ENCODE data around the gene SIRPB2.

Gene SIRPB2

GRCh38 chr20:1469925-1470571 is 21.2 kb downstream of the SIRPB2 start:
- peak; percentile 39 for DNase-seq

DNA sequence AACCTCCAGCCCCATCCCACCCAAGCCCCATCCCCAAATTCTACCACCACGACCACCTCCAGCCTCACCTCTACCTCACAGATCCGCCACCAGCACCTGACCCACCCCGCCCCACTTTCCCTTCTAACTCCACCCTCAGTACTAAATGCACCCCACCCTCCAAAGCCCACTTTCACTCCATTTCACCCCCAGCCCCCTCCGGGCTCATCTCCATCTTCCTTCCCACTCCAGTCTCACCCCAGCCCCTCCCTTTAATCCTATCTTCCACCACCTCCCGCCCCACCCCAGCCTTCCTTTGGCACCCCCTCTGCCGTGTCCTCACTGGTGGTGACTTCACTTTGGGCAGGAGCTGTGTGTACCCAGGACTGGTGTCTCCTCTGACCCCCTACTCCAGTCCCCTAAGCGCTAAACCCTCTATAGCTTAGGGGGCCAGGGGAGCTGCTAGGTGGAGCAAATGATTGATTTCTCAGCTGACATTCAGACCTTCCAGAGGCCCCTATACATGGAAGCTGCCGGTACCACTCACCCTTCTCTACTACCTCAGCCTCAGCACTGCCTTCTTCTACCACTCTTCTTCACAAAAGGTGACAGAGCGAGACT is 21.8 kb downstream of the SIRPB2 start:
- no peak for DNase-seq

DNA sequence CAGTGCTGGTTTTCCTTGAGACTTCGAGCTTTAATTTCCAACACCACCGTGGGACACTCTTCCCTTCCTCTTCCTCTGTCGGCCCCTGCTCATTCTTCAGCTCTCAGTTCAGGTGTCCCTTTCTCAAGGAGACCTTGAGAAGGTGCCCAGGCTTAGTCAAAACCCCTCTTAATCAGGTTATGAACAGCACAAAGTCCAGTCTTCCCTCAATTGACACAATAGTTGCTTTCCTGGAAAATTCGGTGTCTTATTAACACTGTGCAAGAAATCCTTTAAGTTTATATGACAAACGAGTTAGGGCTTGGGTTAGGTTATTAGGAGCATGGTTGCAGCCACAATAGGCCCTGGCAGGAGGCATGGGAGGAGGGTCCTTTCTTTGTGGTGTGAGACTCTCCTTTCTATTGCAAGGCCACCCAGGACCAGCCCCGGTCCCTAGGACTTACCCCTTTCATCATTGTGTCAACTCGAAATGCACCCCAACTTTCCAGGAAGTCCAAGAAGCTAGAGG is 23.0 kb downstream of the SIRPB2 start:
- DNase-seq: no peak

DNA sequence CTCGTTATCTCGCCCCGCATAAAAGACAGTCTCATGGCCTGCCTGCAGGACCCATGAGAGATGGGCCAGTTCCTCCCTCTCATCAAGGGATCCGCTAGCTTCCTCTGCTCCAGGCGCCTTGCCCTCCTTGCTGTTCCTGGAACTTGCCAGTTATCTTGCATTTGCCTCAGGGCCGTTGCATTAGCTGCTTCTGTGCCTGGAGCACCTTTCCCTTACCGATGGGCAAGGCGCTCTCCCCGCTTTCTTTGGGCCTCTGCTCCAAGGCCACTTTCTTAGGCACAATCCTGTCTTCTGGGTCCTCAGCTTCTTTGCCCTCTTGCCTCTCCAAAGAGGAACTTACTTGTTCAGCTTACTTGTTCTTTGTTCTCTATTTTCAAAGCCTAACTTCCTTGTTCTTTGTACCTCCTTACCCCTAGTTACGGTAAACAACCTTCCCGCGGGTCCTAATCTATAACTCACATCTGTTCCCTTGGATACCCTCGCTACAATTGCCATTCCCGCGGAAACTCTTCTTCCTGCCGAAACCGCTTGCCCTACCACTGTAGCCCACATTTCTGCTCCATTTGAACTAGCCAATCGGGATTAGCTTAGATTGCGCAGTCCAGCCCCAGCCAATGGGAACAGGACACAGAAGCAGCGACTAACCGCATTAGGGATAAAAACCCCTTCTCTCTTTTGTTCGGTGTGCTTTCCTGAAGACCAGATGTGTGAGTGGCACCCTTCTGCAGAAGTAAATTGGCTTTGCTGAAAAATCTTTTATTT is 23.7 kb downstream of the SIRPB2 start:
- DNase-seq: peak; percentile 38

- no peak for DNase-seq
These were observed 24.2 kb downstream of the SIRPB2 start for GRCh38 chr20:1467082-1467354.

DNA sequence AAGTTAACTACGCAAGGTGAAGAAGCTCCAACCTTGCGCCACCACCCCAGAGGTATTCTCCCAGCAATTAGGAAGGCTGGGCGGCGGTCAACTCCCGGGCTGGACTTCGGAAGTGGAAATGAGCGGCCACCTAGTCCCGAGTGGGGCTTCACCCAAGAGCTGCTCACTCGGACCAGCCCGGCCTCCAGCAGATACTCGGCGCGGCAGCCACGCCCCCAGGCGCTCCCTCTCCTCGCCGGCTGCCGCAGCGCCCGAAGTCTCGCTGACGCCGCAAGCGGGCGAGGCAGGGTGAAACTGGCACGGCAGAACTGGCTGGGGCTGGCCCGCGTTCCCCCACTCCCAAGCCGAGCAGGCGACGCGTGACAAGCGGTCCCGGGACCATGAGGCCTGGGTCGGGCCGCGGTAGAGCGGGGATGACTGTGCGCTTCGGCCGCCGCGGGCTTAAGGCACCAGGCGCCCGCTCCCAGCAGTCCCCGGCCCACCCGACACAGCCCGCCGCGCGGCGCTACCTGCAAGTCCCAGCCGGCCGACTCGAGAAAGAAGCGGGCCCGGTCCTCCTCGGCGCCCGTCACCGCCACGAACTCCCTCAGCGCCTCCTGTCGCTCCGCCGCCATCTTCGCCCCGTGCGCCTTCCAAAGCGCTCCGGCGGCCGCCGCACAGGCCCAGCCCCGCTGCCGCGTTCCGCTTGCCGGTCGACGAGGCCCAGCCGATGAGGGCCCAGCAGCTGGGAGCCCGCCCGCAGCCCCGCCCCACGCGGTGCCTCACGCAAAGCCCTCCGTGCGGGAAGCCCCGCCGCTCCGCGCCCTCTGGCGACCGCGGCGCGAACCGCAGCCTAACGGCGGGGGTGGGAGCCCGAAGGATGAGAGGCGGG is 24.8 kb downstream of the SIRPB2 start, which contains the start of gene NSFL1C:
Gene NSFL1C (minus strand): TSS at position 639 of the 871 bp plus-strand sequence. CDS start 25 bp downstream, at position 614.
- peak; percentile 93 for DNase-seq

- DNase-seq: no peak
These were observed 25.6 kb downstream of the SIRPB2 start for GRCh38 chr20:1465470-1466210.

DNA sequence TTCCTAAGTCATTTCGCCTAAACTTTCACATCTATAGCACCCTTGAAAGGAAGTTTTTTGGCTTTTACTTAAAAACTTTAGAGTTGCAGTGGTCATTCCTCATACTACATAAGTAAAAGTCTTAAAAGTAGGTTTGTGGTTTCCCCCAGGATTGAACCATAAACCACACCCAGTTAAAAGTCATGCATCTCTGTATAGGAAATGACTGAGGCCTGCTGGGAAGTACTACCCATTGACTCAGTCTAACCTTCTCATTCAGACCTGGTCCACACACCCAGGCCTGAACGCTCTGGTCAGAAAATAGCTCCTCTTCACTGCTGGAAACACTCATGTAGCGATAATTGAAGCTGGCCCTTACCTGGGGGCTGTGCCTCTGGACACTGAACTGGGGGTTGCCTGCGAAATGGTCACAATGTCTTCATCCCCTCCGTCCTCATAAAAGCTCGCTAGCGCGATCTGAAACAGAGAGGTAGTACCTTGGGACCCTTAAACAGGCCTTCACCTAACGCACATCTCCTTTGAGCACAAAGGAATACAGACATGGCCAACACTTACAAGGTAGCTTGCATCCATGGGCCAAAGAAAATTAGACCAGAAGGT is 27.1 kb downstream of the SIRPB2 start:
- DNase-seq: no peak

DNA sequence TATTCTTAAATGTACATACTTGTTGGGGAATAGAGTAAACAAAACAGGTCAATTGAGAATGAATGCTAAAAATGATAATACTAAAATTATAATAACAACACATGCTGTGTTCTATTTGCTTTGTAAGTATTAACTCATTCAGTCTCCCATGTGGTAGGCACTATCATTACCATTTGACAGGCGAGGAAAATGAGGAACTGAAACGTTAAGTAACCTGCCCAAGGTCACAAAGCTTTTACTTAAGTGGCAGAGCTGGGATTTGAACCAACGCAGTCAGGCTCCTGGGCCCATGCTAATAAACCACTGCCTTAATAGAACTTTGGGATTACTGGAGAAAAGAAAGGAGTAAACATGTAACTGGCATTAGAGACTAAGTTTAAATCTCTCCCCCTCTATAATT is 28.4 kb downstream of the SIRPB2 start:
- no peak for DNase-seq

- DNase-seq: no peak
These were observed 29.2 kb downstream of the SIRPB2 start for GRCh38 chr20:1462001-1462400.

DNA sequence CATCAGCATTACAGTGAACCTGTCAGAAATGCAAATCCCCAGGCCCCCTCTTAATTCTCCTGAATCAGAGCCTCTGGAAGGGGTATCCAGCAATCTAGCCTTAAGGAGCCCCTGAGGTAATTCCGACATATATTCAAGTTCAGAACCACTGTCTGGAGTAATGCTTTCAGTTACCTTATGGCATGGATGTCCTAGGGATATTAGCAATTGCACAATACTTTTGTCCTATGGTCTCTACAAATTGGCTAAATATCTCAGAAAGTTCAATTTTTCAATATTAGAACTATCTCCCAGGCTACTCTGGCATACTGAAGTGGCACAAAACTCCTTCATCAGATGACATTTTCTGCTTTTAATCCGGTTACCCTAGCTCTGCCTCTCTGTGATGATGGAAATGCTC is 30.9 kb downstream of the SIRPB2 start:
- DNase-seq: no peak

GRCh38 chr20:1457992-1458391 is 33.2 kb downstream of the SIRPB2 start:
- no peak for DNase-seq

DNA sequence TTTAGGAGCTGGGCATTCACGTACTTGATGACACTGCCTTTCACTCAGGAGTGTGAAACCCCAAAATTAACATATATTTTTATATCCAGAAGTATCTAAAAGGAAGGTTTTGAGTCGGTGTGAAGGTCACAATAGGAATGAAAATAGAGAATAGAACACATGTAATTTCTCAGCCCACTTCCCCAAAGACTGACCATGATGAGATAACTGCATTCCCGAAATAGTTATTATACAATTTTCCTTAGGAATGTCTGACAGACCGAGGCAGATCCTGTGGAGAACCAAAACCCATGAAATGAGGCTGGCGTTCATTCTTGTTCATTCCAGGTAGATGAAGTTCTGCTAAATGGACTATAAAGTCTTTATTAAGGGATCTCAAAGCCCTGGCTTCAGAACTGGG is 34.9 kb downstream of the SIRPB2 start:
- DNase-seq: no peak

DNA sequence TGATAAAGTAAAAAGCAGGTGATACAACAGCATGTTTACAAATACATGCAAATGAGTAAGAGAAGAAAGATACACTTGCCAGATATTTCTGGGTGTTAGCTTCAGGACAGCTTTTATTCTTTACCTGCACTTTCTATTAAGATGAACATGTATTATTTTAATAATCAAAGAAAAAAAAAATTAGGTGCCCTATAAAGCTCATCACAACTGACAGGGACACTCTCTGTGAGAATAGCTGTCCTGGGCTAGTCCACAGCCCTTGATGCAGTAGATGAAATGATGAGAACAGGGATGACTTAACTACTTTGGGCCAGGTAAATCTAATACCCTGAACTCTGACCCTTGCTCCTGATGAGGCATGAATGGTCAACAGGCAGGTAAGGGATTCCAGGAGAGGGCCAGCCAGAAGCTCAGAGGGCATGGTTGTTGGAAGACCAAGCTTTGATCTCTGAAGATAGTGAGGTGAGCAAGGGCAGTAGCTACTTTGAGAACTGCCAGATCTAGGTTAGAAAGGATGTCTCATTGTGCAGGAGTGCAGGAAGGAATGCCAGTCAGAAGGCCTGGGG is 40.2 kb downstream of the SIRPB2 start:
- no peak for DNase-seq

GRCh38 chr20:1449370-1449769 is 41.9 kb downstream of the SIRPB2 start:
- DNase-seq: no peak

GRCh38 chr20:1448081-1448620 is 43.1 kb downstream of the SIRPB2 start:
- no peak for DNase-seq

DNA sequence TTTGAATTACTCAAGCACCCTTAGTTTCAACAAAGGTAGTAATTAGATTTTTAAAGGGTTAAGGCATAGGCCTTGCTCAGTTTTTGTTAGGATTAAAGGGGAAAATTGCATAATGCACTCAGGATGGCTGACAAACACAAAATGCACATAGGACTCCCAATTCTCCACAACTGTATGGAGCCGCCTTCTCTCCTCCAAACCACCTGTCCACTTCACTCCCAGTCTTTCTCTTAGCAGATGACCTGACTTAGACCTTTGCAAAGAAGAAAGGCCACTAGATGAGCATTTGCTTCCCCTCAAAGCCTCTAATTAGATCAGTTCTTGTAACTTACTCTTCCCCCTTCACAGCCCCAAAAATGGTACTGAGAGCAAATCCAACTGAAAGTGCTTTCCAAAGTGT is 44.7 kb downstream of the SIRPB2 start:
- DNase-seq: no peak

GRCh38 chr20:1443085-1443484 is 48.1 kb downstream of the SIRPB2 start:
- no peak for DNase-seq

GRCh38 chr20:1442304-1442703 is 48.9 kb downstream of the SIRPB2 start:
- DNase-seq: no peak

DNA sequence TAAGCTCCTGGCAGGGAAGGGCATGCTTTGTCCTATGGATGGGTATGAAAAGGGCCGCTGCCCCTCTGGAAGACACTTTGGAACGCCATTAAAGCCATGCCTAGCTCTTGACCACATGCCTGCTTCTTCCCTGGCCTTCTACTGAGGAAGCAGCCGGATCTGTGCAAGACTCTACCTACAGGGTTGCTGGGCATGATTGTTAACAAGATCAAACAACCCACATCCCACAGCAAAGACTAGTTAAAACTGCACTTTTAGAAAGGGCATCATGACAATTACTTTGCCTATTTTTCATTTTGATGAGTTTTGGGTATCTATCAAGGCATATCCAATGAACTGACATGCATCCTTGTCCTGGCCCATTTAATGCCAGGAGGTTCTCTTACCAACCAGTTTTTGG is 50.1 kb downstream of the SIRPB2 start:
- no peak for DNase-seq

GRCh38 chr20:1440024-1440423 is 51.2 kb downstream of the SIRPB2 start:
- DNase-seq: no peak

Data from midbrain (tissue), 1 donor.